ENCODE data around the gene MYH14.

Gene MYH14

DNA sequence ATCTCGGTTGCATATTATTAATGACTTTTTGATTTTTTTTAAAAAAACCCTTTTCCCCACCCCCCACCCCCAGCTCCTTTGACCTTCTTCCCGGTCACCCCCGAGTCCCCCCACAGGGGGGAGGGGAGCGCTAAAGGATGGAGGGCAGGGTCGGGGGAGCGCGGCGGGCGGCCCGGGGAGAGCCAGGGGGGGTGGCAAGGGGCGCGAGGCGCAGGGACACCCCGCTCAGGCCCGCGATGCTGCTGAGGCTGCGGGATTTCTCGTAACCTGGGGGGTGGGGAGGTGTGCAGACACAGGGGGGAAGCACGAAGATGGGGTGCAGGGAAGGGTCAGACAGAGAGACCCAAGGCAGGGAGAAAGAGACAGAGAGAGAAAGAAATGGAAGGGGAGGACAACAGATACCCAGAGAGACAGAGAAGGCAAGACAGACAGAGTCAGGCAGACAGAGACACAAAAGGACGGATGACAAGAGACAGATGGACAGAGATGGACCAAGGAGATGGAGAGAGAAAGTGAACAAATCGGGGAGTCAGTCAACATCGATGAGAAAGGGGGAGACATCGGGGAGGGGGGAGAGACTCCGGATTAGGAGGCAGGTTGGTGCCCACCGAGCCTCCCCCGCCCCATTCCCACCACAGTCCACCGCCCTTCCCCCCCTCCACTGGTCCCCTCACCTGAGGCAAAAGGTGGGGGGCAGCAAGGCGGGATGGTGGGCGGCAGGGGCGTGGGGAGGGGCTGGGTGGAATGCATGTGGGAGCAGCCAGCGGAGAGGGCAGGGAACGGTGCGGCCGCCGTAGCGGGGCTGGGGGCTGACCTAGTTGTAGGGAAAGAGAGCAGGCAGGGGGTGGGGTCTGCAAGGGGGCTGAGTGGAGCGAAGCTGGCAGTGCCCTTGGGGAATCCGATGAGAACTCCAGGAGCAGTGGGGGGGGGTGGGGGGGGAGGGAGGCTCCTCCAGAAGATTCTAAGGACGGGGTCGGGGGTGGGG, 111.6 kb downstream of the MYH14 start:
- H3K4me2 ChIP-seq (ENCODE audit: low read length): no peak overlapping the region
- H3K4me1 ChIP-seq (ENCODE audit: control insufficient read depth, insufficient read depth, low read length): no peaks in the 10 kb centered on the region
- H3K9me3 ChIP-seq (replicated peaks; ENCODE audit: low read length): no peaks in the 10 kb centered on the region
- H3K36me3 ChIP-seq (ENCODE audit: insufficient read depth, low read length): no peaks in the 10 kb centered on the region
- H3K4me3 ChIP-seq (ENCODE audit: low read length): no peak overlapping the region
- no peak overlapping the region for H3K9ac ChIP-seq (ENCODE audit: low read depth, low read length)
- peaks cover 23% of the 10 kb centered on the region for H3K27me3 ChIP-seq (ENCODE audit: control insufficient read depth, insufficient read depth, low read length)

DNA sequence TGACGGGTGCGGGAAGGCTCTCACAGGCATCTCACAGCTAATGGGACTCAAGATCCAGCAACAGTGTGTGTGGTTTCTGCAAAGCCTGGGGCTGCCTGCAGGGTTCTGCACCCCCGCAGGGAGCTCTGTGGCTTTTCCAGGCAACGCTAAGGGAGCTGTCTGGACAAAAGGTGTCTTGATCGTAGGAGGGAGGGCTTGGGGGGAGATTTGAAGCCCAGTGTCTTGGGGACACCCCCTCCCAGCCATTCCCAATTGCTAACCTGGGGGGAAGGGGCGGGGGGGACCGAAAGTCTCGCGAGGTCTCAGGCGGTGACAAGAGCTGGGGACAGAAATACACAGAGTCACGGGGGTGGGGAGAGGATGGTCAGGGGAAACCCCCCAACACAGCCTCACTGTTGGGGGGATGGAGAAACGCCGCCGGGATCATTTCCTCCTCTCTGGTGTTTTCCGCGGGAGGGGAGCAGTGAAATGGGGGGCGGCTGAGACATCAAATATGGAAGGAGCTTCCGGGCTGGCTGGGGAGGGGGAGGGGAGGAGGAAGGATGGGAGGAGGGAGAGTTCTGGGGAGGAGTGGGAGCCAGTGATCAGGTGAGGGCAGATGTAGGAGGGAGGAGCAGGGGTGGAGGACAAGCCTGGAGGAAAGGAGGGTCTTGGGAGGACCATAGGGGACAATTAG, 112.5 kb downstream of the MYH14 start:
- Histone ChIP-seq H3K4me3 (ENCODE audit: low read length) (no peak overlapping the region), H3K27me3 (ENCODE audit: control insufficient read depth, insufficient read depth, low read length) (peaks cover 18% of the 10 kb centered on the region), H3K36me3 (ENCODE audit: insufficient read depth, low read length) (no peaks in the 10 kb centered on the region), H3K4me1 (ENCODE audit: control insufficient read depth, insufficient read depth, low read length) (no peaks in the 10 kb centered on the region), H3K4me2 (ENCODE audit: low read length) (no peak overlapping the region), H3K9me3 (replicated peaks; ENCODE audit: low read length) (no peaks in the 10 kb centered on the region), H3K9ac (ENCODE audit: low read depth, low read length) (no peak overlapping the region)

DNA sequence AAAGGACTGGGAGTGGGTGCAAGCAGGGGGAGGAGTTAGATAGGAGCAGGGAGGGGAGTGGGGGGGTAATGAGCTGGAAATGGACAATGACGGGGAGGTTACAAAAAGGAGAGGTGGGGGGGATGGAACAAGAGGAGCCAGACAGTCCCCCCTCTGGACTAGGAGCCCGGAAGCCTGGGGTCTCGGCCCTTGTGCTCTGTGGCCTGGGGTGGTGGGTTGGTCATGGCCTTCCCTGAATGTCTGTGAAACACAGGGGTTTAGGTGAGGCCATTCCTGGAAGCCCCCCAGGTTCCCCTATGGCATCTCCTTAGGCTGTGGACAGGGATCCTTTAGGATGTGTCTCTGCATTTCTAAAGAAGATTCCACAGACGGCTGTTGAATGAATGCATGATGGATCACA, 113.7 kb downstream of the MYH14 start:
- no peaks in the 10 kb centered on the region for H3K4me1 ChIP-seq (ENCODE audit: control insufficient read depth, insufficient read depth, low read length)
- peaks cover 18% of the 10 kb centered on the region for H3K27me3 ChIP-seq (ENCODE audit: control insufficient read depth, insufficient read depth, low read length)
- no peak overlapping the region for H3K9ac ChIP-seq (ENCODE audit: low read depth, low read length)
- no peaks in the 10 kb centered on the region for H3K9me3 ChIP-seq (replicated peaks; ENCODE audit: low read length)
- no peak overlapping the region for H3K4me3 ChIP-seq (ENCODE audit: low read length)
- H3K36me3 ChIP-seq (ENCODE audit: insufficient read depth, low read length): no peaks in the 10 kb centered on the region
- H3K4me2 ChIP-seq (ENCODE audit: low read length): no peak overlapping the region

DNA sequence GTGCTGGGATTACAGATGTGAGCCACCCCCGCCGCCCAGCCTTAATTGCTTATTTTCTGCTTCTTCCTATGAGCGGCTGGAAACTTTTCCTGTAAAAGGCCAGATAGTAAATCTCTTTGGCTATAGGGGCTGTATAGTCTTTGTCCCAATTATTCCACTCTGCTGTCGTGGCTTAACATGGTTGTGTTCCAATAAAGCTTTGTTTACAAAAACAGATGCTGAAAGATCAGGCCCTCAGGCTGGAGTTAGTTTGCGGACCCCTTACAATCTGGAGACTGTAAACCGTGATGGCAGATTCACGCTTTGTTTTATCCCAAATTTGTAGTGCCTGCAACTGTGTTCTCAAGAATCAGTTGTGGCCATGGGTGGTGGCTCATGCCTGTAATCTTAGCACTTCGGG, 115.0 kb downstream of the MYH14 start:
- H3K27me3 ChIP-seq (ENCODE audit: control insufficient read depth, insufficient read depth, low read length): peaks cover 8% of the 10 kb centered on the region
- H3K9ac ChIP-seq (ENCODE audit: low read depth, low read length): no peak overlapping the region
- H3K9me3 ChIP-seq (replicated peaks; ENCODE audit: low read length): no peaks in the 10 kb centered on the region
- H3K36me3 ChIP-seq (ENCODE audit: insufficient read depth, low read length): no peaks in the 10 kb centered on the region
- H3K4me1 ChIP-seq (ENCODE audit: control insufficient read depth, insufficient read depth, low read length): no peaks in the 10 kb centered on the region
- no peak overlapping the region for H3K4me3 ChIP-seq (ENCODE audit: low read length)
- no peak overlapping the region for H3K4me2 ChIP-seq (ENCODE audit: low read length)

DNA sequence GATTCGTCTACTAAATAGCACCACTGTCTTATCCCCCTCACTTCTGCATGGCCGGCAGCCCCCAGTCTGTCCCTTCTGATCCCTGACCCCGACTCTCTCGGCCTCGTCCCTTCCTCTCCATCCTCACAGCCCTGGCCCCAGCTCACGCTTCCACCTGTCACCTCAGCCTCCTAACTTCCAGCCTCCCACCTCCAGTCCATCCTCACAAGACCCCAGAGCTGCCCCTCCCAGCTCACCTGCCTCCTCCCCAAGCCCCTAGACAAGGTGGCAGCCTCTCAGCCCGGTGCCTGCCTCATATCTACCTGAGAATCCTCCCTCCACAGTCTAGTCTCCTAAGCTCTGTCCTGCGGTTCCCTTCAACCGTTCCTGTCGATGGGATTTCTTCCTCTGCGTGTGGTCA, 115.7 kb downstream of the MYH14 start:
- Histone ChIP-seq H3K4me3 (ENCODE audit: low read length) (no peak overlapping the region), H3K4me2 (ENCODE audit: low read length) (no peak overlapping the region), H3K36me3 (ENCODE audit: insufficient read depth, low read length) (no peaks in the 10 kb centered on the region), H3K27me3 (ENCODE audit: control insufficient read depth, insufficient read depth, low read length) (peaks cover 3% of the 10 kb centered on the region), H3K9me3 (replicated peaks; ENCODE audit: low read length) (no peaks in the 10 kb centered on the region), H3K9ac (ENCODE audit: low read depth, low read length) (no peak overlapping the region), H3K4me1 (ENCODE audit: control insufficient read depth, insufficient read depth, low read length) (no peaks in the 10 kb centered on the region)

DNA sequence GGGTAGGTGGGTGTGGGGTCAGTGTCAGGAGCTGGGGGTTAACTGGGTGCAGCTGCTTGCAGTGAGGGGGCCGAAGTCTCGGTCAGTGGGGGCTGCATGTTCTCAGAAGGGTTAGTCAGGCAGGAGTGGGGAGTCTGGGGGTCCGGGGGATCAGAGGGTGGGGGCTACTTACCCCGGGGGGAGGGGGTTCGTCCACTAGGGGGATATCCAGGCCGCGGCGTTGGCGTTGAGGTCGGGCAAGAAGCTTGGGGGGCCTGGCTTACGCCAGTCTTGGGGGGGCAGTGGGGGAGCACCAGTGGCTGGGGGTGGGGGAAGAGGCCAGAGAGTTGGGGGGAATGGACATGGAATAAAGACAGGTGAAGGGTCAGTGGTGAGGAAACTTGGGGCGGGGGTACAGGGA, 116.6 kb downstream of the MYH14 start:
- Histone ChIP-seq H3K9me3 (replicated peaks; ENCODE audit: low read length) (no peaks in the 10 kb centered on the region), H3K4me2 (ENCODE audit: low read length) (no peak overlapping the region), H3K4me3 (ENCODE audit: low read length) (no peak overlapping the region), H3K36me3 (ENCODE audit: insufficient read depth, low read length) (no peaks in the 10 kb centered on the region), H3K4me1 (ENCODE audit: control insufficient read depth, insufficient read depth, low read length) (no peaks in the 10 kb centered on the region), H3K9ac (ENCODE audit: low read depth, low read length) (no peak overlapping the region), H3K27me3 (ENCODE audit: control insufficient read depth, insufficient read depth, low read length) (no peaks in the 10 kb centered on the region)

DNA sequence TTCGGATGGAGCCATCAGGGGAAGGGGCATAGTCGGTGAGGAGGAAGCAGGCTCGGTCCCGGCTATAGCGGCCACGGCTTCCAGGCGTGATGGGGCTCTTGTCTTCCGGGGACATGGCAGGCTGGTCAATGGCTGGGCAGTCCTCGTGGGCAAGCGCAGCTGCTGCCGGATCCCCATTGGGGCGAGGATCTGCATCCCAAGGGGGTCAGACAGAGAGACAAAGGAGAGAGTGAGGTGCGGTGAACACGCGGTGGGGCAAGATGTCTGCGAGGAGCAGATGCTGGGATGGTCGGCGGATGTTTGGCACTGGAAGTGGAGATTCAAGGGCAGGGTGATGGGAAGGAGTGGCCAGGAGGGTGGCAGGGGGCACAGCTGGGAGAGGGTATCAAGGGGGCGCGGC, 117.2 kb downstream of the MYH14 start:
- no peak overlapping the region for H3K4me3 ChIP-seq (ENCODE audit: low read length)
- no peaks in the 10 kb centered on the region for H3K27me3 ChIP-seq (ENCODE audit: control insufficient read depth, insufficient read depth, low read length)
- H3K4me2 ChIP-seq (ENCODE audit: low read length): no peak overlapping the region
- no peaks in the 10 kb centered on the region for H3K4me1 ChIP-seq (ENCODE audit: control insufficient read depth, insufficient read depth, low read length)
- no peaks in the 10 kb centered on the region for H3K36me3 ChIP-seq (ENCODE audit: insufficient read depth, low read length)
- no peak overlapping the region for H3K9ac ChIP-seq (ENCODE audit: low read depth, low read length)
- H3K9me3 ChIP-seq (replicated peaks; ENCODE audit: low read length): no peaks in the 10 kb centered on the region

DNA sequence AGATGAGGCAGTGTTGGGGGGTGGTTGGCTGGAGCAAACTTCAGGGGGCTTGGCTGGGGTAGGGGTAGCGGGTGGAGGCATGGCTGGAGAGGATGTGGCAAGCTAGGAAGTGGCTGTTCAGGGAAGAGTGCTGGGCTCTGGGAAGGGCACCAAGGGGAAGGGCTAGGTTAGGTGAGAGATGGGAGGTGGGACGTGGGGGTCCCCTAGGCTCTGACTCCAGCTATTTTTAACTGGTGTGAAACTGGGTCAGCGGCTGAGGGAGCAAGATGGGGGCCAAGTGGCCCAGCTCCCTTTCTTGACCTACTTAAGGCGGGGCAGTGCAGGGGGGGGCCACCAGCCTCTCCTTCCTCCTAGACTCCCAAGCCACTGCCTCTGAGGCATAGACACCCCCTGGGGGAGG, 118.4 kb downstream of the MYH14 start:
- Histone ChIP-seq H3K9me3 (replicated peaks; ENCODE audit: low read length) (no peaks in the 10 kb centered on the region), H3K4me2 (ENCODE audit: low read length) (no peak overlapping the region), H3K36me3 (ENCODE audit: insufficient read depth, low read length) (no peaks in the 10 kb centered on the region), H3K27me3 (ENCODE audit: control insufficient read depth, insufficient read depth, low read length) (peaks cover 9% of the 10 kb centered on the region), H3K9ac (ENCODE audit: low read depth, low read length) (no peak overlapping the region), H3K4me3 (ENCODE audit: low read length) (no peak overlapping the region), H3K4me1 (ENCODE audit: control insufficient read depth, insufficient read depth, low read length) (no peaks in the 10 kb centered on the region)

DNA sequence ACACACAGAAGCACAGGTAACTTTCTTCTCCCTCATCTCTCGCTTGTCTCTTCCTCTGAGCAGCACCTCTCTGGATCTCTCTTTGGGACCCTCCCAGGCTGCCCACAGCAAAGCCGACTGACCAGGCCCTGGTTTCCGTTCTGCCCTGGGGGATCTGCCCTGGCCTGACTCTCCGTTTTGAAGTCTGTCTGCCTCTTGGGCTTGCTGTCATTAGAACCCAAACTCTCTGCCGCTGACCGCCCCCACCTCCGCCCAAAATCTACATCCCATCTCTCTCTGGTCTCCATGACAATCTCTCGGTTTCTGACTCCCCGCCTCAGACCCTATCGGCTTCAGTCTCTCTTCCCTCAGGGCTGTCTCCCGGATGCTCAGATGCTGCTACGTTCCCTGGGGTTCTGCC, 118.8 kb downstream of the MYH14 start:
- H3K27me3 ChIP-seq (ENCODE audit: control insufficient read depth, insufficient read depth, low read length): peaks cover 13% of the 10 kb centered on the region
- H3K4me2 ChIP-seq (ENCODE audit: low read length): no peak overlapping the region
- H3K4me1 ChIP-seq (ENCODE audit: control insufficient read depth, insufficient read depth, low read length): no peaks in the 10 kb centered on the region
- H3K4me3 ChIP-seq (ENCODE audit: low read length): no peak overlapping the region
- no peaks in the 10 kb centered on the region for H3K36me3 ChIP-seq (ENCODE audit: insufficient read depth, low read length)
- no peaks in the 10 kb centered on the region for H3K9me3 ChIP-seq (replicated peaks; ENCODE audit: low read length)
- no peak overlapping the region for H3K9ac ChIP-seq (ENCODE audit: low read depth, low read length)

DNA sequence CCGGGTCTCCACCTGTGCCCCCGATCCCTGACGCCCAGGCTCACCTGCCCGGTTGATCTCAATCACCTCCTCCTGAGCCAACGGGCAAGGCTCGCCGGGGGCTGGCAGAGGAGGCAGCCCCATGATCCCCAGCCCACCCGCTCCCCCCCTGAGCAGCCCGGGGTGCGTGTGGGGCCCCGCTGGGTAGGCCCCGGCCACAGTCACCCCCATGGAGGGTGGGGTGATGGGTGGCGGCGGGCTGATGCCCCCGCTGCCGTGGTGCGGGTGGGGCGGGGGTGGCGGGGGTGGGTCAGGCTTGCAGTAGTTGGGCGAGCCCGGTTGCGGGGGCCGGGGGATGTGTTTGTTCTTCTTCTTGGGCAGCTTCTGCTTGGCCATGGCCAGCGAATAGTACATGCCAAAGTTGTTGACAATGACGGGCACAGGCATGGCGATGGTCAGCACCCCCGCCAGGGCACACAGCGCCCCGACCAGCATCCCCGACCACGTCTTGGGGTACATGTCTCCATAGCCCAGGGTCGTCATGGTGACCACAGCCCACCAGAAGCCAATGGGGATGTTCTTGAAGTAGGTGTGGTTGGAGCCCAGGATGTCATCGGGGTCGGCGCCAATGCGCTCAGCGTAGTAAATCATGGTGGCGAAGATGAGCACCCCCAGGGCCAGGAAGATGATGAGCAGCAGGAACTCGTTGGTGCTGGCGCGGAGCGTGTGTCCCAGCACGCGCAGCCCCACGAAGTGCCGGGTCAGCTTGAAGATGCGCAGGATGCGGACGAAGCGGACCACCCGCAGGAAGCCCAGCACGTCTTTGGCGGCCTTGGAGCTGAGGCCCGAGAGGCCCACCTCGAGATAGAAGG, 119.7 kb downstream of the MYH14 start:
- no peaks in the 10 kb centered on the region for H3K4me1 ChIP-seq (ENCODE audit: control insufficient read depth, insufficient read depth, low read length)
- no peaks in the 10 kb centered on the region for H3K36me3 ChIP-seq (ENCODE audit: insufficient read depth, low read length)
- no peak overlapping the region for H3K4me2 ChIP-seq (ENCODE audit: low read length)
- peaks cover 20% of the 10 kb centered on the region for H3K27me3 ChIP-seq (ENCODE audit: control insufficient read depth, insufficient read depth, low read length)
- H3K9ac ChIP-seq (ENCODE audit: low read depth, low read length): no peak overlapping the region
- no peaks in the 10 kb centered on the region for H3K9me3 ChIP-seq (replicated peaks; ENCODE audit: low read length)
- H3K4me3 ChIP-seq (ENCODE audit: low read length): no peak overlapping the region

DNA sequence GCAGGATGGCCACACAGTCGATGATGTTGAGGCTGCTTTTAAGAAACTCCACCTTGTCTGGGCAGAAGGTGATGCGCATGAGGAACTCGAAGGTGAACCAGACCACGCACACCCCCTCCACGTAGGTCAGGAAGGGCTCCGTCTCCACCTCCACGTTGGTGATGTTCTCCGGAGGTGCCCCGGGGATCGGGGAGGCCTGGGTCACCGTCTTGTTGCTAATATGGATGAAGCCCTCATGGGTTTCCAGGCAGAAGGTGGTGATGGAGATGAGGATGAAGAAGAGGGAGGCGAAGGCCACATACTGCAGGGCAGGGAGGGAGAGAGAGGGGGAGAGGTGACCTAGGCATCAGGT, 120.3 kb downstream of the MYH14 start:
- no peak overlapping the region for H3K9ac ChIP-seq (ENCODE audit: low read depth, low read length)
- no peaks in the 10 kb centered on the region for H3K36me3 ChIP-seq (ENCODE audit: insufficient read depth, low read length)
- no peak overlapping the region for H3K4me2 ChIP-seq (ENCODE audit: low read length)
- H3K4me1 ChIP-seq (ENCODE audit: control insufficient read depth, insufficient read depth, low read length): no peaks in the 10 kb centered on the region
- H3K27me3 ChIP-seq (ENCODE audit: control insufficient read depth, insufficient read depth, low read length): peaks cover 23% of the 10 kb centered on the region
- H3K9me3 ChIP-seq (replicated peaks; ENCODE audit: low read length): no peaks in the 10 kb centered on the region
- H3K4me3 ChIP-seq (ENCODE audit: low read length): no peak overlapping the region
